ENCODE results near the gene CLMN.

- TF ChIP-seq, protein P1, sequence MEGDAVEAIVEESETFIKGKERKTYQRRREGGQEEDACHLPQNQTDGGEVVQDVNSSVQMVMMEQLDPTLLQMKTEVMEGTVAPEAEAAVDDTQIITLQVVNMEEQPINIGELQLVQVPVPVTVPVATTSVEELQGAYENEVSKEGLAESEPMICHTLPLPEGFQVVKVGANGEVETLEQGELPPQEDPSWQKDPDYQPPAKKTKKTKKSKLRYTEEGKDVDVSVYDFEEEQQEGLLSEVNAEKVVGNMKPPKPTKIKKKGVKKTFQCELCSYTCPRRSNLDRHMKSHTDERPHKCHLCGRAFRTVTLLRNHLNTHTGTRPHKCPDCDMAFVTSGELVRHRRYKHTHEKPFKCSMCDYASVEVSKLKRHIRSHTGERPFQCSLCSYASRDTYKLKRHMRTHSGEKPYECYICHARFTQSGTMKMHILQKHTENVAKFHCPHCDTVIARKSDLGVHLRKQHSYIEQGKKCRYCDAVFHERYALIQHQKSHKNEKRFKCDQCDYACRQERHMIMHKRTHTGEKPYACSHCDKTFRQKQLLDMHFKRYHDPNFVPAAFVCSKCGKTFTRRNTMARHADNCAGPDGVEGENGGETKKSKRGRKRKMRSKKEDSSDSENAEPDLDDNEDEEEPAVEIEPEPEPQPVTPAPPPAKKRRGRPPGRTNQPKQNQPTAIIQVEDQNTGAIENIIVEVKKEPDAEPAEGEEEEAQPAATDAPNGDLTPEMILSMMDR (conservative IDR thresholded peaks at IDR 0.05; ENCODE audit: low read depth in 2 of 2) = no peak
- no peak for TF ChIP-seq EZH2 (IDR thresholded peaks at IDR 0.05; ENCODE audit: low read depth, unreplicated experiment)
- no peak for TF ChIP-seq POLR2AphosphoS5 (IDR thresholded peaks at IDR 0.05; ENCODE audit: low read depth)
- no peak for TF ChIP-seq EZH2phosphoT487 (IDR thresholded peaks at IDR 0.05; ENCODE audit: unreplicated experiment)
- no peak for TF ChIP-seq ZNF331 (CRISPR knock-in tag; IDR thresholded peaks at IDR 0.05; ENCODE audit: low read depth)
- no peak for TF ChIP-seq REST (IDR thresholded peaks at IDR 0.05; ENCODE audit: unreplicated experiment)
- no peak for TF ChIP-seq CREB1 (CRISPR knock-in tag; IDR thresholded peaks at IDR 0.05; ENCODE audit: low read depth)
- TF ChIP-seq JUNB (IDR thresholded peaks at IDR 0.05; ENCODE audit: unreplicated experiment) = no peak
- no peak for TF ChIP-seq ETS1 (IDR thresholded peaks at IDR 0.05)
- no peak for TF ChIP-seq ZNF114 (CRISPR knock-in tag; IDR thresholded peaks at IDR 0.05)
- no peak for TF ChIP-seq NANOG (IDR thresholded peaks at IDR 0.05; ENCODE audit: borderline replicate concordance)
These were observed 136.6 kb downstream of the CLMN start for GRCh38 chr14:95183082-95183481.
